ENCODE data around the gene NRXN3.

GRCh38 chr14:79822034-79822433 lies 1651.9 kb downstream of the NRXN3 start:
- no peak for TF ChIP-seq CTCF (IDR thresholded peaks at IDR 0.05; ENCODE audit: low read length)
- no peak for TF ChIP-seq EZH2 (IDR thresholded peaks at IDR 0.05; ENCODE audit: borderline replicate concordance, low read length)

Measured in OCI-LY1 (cell line).